ENCODE results near the gene MICAL3. TPM values are rescaled to one million over a fixed set of nuclear protein-coding genes. Genes with fewer than 3 reads are reported as not detected.

MICAL3 gene
- total and polyA plus RNA-seq, 9 of the 15 experiments (the other 6 are each of a cell fraction or from before 2014, with no cell fraction given) = 0.53 to 32.1 (median 12.3) TPM

GRCh38 chr22:17795661-17796548 is 228.5 kb downstream of the MICAL3 start:
- Histone ChIP-seq H3K9ac (ENCODE audit: insufficient read depth in 1 of 2, low read depth in 2 of 2, low read length in 2 of 2) (no peak overlapping the region; a peak in 1 of 4 replicates), H3K9me3 (replicated peaks; ENCODE audit: control insufficient read depth, insufficient read depth, low read depth, low read length) (no peaks in the 10 kb centered on the region), H3K27me3 (ENCODE audit: control insufficient read depth in 2 of 2, insufficient read depth in 2 of 2, low read length in 2 of 2) (no peaks in the 10 kb centered on the region), H3K9me1 (ENCODE audit: control insufficient read depth, insufficient read depth, low read length) (peaks cover 8% of the 10 kb centered on the region), H3K4me1 (replicated peaks in 1 of 2; ENCODE audit: control insufficient read depth in 2 of 2, insufficient read depth in 2 of 2, low read length in 2 of 2) (peaks cover 6 to 24% of the 10 kb centered on the region in 2 experiments; a peak in 4 of 5 replicates), H3K27ac (ENCODE audit: extremely low read depth, low read depth, low read length) (no peak overlapping the region), H4K20me1 (replicated peaks; ENCODE audit: control insufficient read depth, insufficient read depth, low read length) (0 out of 2 replicates have a peak, but pooled peaks cover 9% of the 10 kb centered on the region), H2AFZ (ENCODE audit: low read depth, low read length) (no peak overlapping the region), H3K79me2 (ENCODE audit: control insufficient read depth, insufficient read depth, low read length) (no peaks in the 10 kb centered on the region), H3K36me3 (ENCODE audit: control insufficient read depth, insufficient read depth, low read length) (no peaks in the 10 kb centered on the region), H3K4me3 (no peak overlapping the region), H3K4me2 (ENCODE audit: insufficient read depth, low read length) (no peak overlapping the region)
- 75% methylated on average over 30 of the region's 32 CpGs for WGBS (ENCODE audit: insufficient coverage, low coverage, missing lambda C conversion rate)
- intact Hi-C loops (cut with micrococcal nuclease) (no loop called here), in situ Hi-C loops (cut with MboI) (no loop called here)
- no TSS peak for BruUV-seq (replicated peaks)
- CTCF ChIA-PET (ENCODE audit: low intra/inter-chr PET ratio) = no interaction called here
- no peak for ATAC-seq
- POLR2A ChIA-PET = interaction anchor here (0.7 to 1.1 kb wide), 2 partner anchors 9 to 11 kb away, joined by 3 to 4 read pairs; no protein-coding TSS in a partner anchor
- FAIRE-seq = no peak
- TF ChIP-seq THAP12 (CRISPR knock-in tag; IDR thresholded peaks at IDR 0.05) (no peak), ZNF197 (CRISPR knock-in tag; IDR thresholded peaks at IDR 0.05; ENCODE audit: low read depth) (no peak), PRDM10 (IDR thresholded peaks at IDR 0.05; ENCODE audit: partially characterized antibody) (peak; percentile 73), POLR2A (conservative IDR thresholded peaks at IDR 0.05) (no peak)
- no peak for DNase-seq (ENCODE audit: extremely low read depth in 1 of 4, low spot score in 3 of 4)

Data from K562 (cell line).